Transverse colon (tissue), 4 donors: ENCODE data around the gene SECTM1.

Source experiments
- CTCF ChIP-seq, 5 experiments: fragments of 200-600 bp in 3 of 5; fragments of 450-650 bp in 2 of 5; sonication (generic) in 3 of 5; IDR thresholded peaks; 1 replicate in 2 of 5; 2 replicates in 3 of 5; pipeline ENCODE4 v1.5.1; 2016 to 2017; ENCODE audit warnings: antibody characterized with exemption in 5 of 5, inconsistent platforms in 3 of 5, mild to moderate bottlenecking in 2 of 5, moderate library complexity in 1 of 5
- POLR2AphosphoS5 ChIP-seq, 3 donors: sonication (generic); formaldehyde crosslinking; IDR thresholded peaks; one replicate each; pipeline ENCODE4 v1.6.1; 2016; ENCODE audit warnings: antibody characterized with exemption in 3 of 3

- TF ChIP-seq CTCF (IDR thresholded peaks at IDR 0.05): no peak
- peak; percentile 93 to 95 (median 94) for TF ChIP-seq POLR2AphosphoS5 (IDR thresholded peaks at IDR 0.05)
Observed at GRCh38 chr17:82297280-82297713, 36.3 kb downstream of the SECTM1 start.
